HCT116 (cell line): Measurements from ENCODE around the gene ZNF414.

ENCODE experiments used
- EGR1 ChIP-seq: IDR thresholded peaks from 2 replicates; pipeline ENCODE4 v1.6.1; 2012; ENCODE audit warnings: low read depth
- ELF1 ChIP-seq: IDR thresholded peaks from 2 replicates; pipeline ENCODE4 v1.6.1; 2012; ENCODE audit warnings: low read depth, borderline replicate concordance
- EZH2 ChIP-seq: fragments of 200-600 bp; sonication (generic); IDR thresholded peaks from 2 replicates; pipeline ENCODE4 v1.6.1; 2017; ENCODE audit warnings: antibody characterized with exemption, mixed run types
- POLR2A ChIP-seq: IDR thresholded peaks from 2 replicates; pipeline ENCODE4 v1.7.0; 2011; ENCODE audit warnings: borderline replicate concordance; ENCODE audit not compliant: insufficient read depth, insufficient read length; ENCODE audit errors: extremely low read depth
- POLR2AphosphoS5 ChIP-seq: IDR thresholded peaks from 2 replicates; pipeline ENCODE4 v1.6.1; 2011; ENCODE audit warnings: mild to moderate bottlenecking, low read depth, low read length, moderate library complexity
- SIN3A ChIP-seq: IDR thresholded peaks from 2 replicates; pipeline ENCODE4 v1.6.1; 2012; ENCODE audit warnings: low read depth
- SP1 ChIP-seq: IDR thresholded peaks from 2 replicates; pipeline ENCODE4 v1.6.1; 2012; ENCODE audit warnings: low read depth
- ZNF274 ChIP-seq: fragments of 200-500 bp; sonication (Bioruptor generic); IDR thresholded peaks from 2 replicates; pipeline ENCODE4 v1.6.1; 2014; ENCODE audit warnings: mild to moderate bottlenecking, low read depth, low read length, inconsistent platforms
- TF ChIP-seq, protein P1 (sequence below), 3 experiments: fragments of 200-600 bp in 1 of 3; sonication (generic) in 1 of 3; IDR thresholded peaks in 2 of 3; conservative IDR thresholded peaks in 1 of 3; 2 replicates each; pipeline ENCODE4 v1.5.1; 2012 to 2017; ENCODE audit warnings: low read depth in 2 of 3, low read length in 2 of 3, antibody characterized with exemption in 1 of 3, borderline replicate concordance in 1 of 3, control low read depth in 1 of 3, mild to moderate bottlenecking in 1 of 3, mixed read lengths in 1 of 3, mixed run types in 1 of 3, moderate library complexity in 1 of 3; ENCODE audit not compliant: insufficient read depth in 1 of 3
- TF ChIP-seq, protein P2 (sequence below): IDR thresholded peaks from 2 replicates; pipeline ENCODE4 v1.6.1; 2012; ENCODE audit warnings: low read depth
- TF ChIP-seq, protein P3 (sequence below): IDR thresholded peaks from 2 replicates; pipeline ENCODE4 v1.6.1; 2012
- TF ChIP-seq, protein P4 (sequence below): IDR thresholded peaks from 2 replicates; pipeline ENCODE4 v1.6.1; 2011; ENCODE audit warnings: mild to moderate bottlenecking, low read length, moderate library complexity; ENCODE audit not compliant: insufficient replicate concordance; ENCODE audit errors: extremely low read depth

DNA sequence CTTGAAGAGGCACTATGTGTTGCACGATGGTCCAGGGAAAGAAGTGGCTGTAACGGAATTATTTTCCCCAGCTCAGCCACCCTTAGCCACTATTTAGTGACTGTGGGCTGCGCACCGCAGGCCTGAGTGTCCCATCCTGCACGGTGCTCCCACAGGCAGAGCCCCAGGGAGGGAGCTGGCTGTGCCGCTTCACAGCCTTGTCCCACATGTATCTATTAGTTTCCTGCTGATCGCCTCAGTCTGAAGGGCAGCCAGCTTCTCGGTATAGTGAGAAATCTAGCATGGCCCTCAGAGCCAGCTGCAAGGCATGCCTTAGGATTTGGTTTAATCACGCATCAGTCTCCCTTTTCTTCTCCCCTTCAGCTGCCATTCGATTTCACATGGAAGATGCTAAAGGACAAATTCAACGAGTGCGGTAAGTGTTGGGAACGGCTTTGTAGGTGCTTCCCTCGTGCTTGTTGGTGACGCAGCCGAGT is 27.3 kb downstream of the ZNF414 start:
- TF ChIP-seq POLR2A (no peak), EGR1 (no peak), POLR2AphosphoS5 (no peak), EZH2 (no peak), SP1 (no peak), SIN3A (no peak), ELF1 (no peak), ZNF274 (no peak)
- TF ChIP-seq, protein P1, sequence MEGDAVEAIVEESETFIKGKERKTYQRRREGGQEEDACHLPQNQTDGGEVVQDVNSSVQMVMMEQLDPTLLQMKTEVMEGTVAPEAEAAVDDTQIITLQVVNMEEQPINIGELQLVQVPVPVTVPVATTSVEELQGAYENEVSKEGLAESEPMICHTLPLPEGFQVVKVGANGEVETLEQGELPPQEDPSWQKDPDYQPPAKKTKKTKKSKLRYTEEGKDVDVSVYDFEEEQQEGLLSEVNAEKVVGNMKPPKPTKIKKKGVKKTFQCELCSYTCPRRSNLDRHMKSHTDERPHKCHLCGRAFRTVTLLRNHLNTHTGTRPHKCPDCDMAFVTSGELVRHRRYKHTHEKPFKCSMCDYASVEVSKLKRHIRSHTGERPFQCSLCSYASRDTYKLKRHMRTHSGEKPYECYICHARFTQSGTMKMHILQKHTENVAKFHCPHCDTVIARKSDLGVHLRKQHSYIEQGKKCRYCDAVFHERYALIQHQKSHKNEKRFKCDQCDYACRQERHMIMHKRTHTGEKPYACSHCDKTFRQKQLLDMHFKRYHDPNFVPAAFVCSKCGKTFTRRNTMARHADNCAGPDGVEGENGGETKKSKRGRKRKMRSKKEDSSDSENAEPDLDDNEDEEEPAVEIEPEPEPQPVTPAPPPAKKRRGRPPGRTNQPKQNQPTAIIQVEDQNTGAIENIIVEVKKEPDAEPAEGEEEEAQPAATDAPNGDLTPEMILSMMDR (IDR thresholded peaks at IDR 0.05 in 2 of 3, conservative IDR thresholded peaks at IDR 0.05 in 1 of 3; ENCODE audit: borderline replicate concordance in 1 of 3, insufficient read depth in 1 of 3, low read depth in 2 of 3, low read length in 2 of 3) = no peak
- TF ChIP-seq, protein P2, sequence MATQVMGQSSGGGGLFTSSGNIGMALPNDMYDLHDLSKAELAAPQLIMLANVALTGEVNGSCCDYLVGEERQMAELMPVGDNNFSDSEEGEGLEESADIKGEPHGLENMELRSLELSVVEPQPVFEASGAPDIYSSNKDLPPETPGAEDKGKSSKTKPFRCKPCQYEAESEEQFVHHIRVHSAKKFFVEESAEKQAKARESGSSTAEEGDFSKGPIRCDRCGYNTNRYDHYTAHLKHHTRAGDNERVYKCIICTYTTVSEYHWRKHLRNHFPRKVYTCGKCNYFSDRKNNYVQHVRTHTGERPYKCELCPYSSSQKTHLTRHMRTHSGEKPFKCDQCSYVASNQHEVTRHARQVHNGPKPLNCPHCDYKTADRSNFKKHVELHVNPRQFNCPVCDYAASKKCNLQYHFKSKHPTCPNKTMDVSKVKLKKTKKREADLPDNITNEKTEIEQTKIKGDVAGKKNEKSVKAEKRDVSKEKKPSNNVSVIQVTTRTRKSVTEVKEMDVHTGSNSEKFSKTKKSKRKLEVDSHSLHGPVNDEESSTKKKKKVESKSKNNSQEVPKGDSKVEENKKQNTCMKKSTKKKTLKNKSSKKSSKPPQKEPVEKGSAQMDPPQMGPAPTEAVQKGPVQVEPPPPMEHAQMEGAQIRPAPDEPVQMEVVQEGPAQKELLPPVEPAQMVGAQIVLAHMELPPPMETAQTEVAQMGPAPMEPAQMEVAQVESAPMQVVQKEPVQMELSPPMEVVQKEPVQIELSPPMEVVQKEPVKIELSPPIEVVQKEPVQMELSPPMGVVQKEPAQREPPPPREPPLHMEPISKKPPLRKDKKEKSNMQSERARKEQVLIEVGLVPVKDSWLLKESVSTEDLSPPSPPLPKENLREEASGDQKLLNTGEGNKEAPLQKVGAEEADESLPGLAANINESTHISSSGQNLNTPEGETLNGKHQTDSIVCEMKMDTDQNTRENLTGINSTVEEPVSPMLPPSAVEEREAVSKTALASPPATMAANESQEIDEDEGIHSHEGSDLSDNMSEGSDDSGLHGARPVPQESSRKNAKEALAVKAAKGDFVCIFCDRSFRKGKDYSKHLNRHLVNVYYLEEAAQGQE = no peak
- TF ChIP-seq, protein P3, sequence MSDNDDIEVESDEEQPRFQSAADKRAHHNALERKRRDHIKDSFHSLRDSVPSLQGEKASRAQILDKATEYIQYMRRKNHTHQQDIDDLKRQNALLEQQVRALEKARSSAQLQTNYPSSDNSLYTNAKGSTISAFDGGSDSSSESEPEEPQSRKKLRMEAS = no peak
- TF ChIP-seq, protein P4, sequence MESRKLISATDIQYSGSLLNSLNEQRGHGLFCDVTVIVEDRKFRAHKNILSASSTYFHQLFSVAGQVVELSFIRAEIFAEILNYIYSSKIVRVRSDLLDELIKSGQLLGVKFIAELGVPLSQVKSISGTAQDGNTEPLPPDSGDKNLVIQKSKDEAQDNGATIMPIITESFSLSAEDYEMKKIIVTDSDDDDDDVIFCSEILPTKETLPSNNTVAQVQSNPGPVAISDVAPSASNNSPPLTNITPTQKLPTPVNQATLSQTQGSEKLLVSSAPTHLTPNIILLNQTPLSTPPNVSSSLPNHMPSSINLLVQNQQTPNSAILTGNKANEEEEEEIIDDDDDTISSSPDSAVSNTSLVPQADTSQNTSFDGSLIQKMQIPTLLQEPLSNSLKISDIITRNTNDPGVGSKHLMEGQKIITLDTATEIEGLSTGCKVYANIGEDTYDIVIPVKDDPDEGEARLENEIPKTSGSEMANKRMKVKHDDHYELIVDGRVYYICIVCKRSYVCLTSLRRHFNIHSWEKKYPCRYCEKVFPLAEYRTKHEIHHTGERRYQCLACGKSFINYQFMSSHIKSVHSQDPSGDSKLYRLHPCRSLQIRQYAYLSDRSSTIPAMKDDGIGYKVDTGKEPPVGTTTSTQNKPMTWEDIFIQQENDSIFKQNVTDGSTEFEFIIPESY = no peak
